Measurements from ENCODE around the gene CLTA. TPM values are rescaled to one million over a fixed set of nuclear protein-coding genes. Genes with fewer than 3 reads are reported as not detected.

The CLTA gene
- polyA plus RNA-seq, 1 donor from 2014 or later, result 420 TPM

- Histone ChIP-seq H3K27ac (ENCODE audit: low read length) (no peak overlapping the region), H3K4me2 (ENCODE audit: low read length) (no peak overlapping the region), H2AFZ (ENCODE audit: low read depth, low read length) (no peak overlapping the region)
Observed at GRCh38 chr9:36151316-36152210, 39.2 kb upstream of the CLTA start.

DNA sequence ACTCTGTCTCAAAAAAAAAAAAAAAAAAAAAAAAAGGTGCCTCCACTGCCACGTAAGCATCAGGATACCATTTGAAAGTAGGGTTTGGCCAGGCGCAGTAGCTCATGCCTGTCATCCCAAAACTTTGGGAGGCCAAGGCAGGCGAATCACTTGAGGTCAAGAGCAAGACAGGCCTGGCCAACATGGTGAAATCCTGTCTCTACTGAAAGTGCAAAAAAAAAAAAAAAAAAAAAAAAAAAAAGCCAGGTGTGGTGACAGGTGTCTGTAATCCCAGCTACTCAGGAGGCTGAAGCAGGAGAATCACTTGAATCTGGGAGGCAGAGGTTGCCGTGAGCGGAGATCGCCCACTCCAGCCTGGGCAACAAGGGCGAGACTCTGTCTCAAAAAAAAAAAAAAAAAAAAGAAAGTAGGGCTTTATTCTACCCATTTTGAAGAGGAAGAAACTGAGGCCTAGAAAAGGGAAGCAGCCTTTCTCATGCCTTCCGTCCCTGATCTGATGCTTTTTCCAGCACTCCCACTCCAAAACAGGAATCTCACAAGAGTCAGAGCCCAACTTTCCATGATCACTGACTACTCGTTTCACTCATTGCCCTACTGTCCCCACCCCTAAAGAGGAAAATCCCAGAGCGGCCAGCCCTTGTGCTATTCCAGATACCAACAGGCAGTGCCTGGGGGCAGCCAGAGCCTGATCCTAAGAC, 37.8 kb upstream of the CLTA start:
- Histone ChIP-seq H3K27me3 (ENCODE audit: insufficient read depth, low read depth, low read length) (no peaks in the 10 kb centered on the region), H3K4me2 (ENCODE audit: low read length) (no peak overlapping the region), H4K20me1 (ENCODE audit: insufficient read depth) (no peaks in the 10 kb centered on the region), H3K9ac (ENCODE audit: low read length) (no peak overlapping the region), H2AFZ (ENCODE audit: low read depth, low read length) (no peak overlapping the region), H3K9me2 (ENCODE audit: insufficient read depth, low read length) (no peaks in the 10 kb centered on the region), H3K79me2 (replicated peaks; ENCODE audit: insufficient read depth, low read length) (no peaks in the 10 kb centered on the region), H3K4me3 (ENCODE audit: low read length) (no peak overlapping the region), H3F3A (ENCODE audit: insufficient read depth, low read length, poor library complexity, severe bottlenecking) (no peaks in the 10 kb centered on the region), H3K36me3 (ENCODE audit: insufficient read depth, low read length) (no peaks in the 10 kb centered on the region), H3K9me3 (ENCODE audit: low read length) (no peaks in the 10 kb centered on the region), H3K27ac (ENCODE audit: low read length) (peak overlapping the region; percentile 39)
- TF ChIP-seq EP300 (conservative IDR thresholded peaks at IDR 0.05; ENCODE audit: poor library complexity, severe bottlenecking), result no peak
- TF ChIP-seq SMC3 (conservative IDR thresholded peaks at IDR 0.05; ENCODE audit: poor library complexity), result no peak
- TF ChIP-seq RAD21 (conservative IDR thresholded peaks at IDR 0.05), result no peak
- no peak for TF ChIP-seq TAF1 (IDR thresholded peaks at IDR 0.05; ENCODE audit: low read depth)
- TF ChIP-seq, protein P1, sequence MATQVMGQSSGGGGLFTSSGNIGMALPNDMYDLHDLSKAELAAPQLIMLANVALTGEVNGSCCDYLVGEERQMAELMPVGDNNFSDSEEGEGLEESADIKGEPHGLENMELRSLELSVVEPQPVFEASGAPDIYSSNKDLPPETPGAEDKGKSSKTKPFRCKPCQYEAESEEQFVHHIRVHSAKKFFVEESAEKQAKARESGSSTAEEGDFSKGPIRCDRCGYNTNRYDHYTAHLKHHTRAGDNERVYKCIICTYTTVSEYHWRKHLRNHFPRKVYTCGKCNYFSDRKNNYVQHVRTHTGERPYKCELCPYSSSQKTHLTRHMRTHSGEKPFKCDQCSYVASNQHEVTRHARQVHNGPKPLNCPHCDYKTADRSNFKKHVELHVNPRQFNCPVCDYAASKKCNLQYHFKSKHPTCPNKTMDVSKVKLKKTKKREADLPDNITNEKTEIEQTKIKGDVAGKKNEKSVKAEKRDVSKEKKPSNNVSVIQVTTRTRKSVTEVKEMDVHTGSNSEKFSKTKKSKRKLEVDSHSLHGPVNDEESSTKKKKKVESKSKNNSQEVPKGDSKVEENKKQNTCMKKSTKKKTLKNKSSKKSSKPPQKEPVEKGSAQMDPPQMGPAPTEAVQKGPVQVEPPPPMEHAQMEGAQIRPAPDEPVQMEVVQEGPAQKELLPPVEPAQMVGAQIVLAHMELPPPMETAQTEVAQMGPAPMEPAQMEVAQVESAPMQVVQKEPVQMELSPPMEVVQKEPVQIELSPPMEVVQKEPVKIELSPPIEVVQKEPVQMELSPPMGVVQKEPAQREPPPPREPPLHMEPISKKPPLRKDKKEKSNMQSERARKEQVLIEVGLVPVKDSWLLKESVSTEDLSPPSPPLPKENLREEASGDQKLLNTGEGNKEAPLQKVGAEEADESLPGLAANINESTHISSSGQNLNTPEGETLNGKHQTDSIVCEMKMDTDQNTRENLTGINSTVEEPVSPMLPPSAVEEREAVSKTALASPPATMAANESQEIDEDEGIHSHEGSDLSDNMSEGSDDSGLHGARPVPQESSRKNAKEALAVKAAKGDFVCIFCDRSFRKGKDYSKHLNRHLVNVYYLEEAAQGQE (IDR thresholded peaks at IDR 0.05; ENCODE audit: borderline replicate concordance), result no peak
- no peak for TF ChIP-seq CTCF (IDR thresholded peaks at IDR 0.05; ENCODE audit: poor library complexity, severe bottlenecking)
- TF ChIP-seq MXI1 (conservative IDR thresholded peaks at IDR 0.05; ENCODE audit: poor library complexity, severe bottlenecking), result no peak

More at GRCh38 chr9:36151316-36152210, 39.2 kb upstream of the CLTA start:
- no peaks in the 10 kb centered on the region for H4K20me1 ChIP-seq (ENCODE audit: insufficient read depth)
- H3K79me2 ChIP-seq (replicated peaks; ENCODE audit: insufficient read depth, low read length), result no peaks in the 10 kb centered on the region
- H3K9me3 ChIP-seq (ENCODE audit: low read length), result no peaks in the 10 kb centered on the region
- no peaks in the 10 kb centered on the region for H3K9me2 ChIP-seq (ENCODE audit: insufficient read depth, low read length)
- H3K4me3 ChIP-seq (ENCODE audit: low read length), result no peak overlapping the region
- H3K36me3 ChIP-seq (ENCODE audit: insufficient read depth, low read length), result no peaks in the 10 kb centered on the region
- no peaks in the 10 kb centered on the region for H3K27me3 ChIP-seq (ENCODE audit: insufficient read depth, low read depth, low read length)
- no peak for TF ChIP-seq SMC3 (conservative IDR thresholded peaks at IDR 0.05; ENCODE audit: poor library complexity)
- TF ChIP-seq, protein P1 (IDR thresholded peaks at IDR 0.05; ENCODE audit: borderline replicate concordance), result no peak
- no peak for TF ChIP-seq EZH2 (IDR thresholded peaks at IDR 0.05; ENCODE audit: borderline replicate concordance, insufficient read depth, low read length, poor library complexity, severe bottlenecking)
- no peak for TF ChIP-seq EP300 (conservative IDR thresholded peaks at IDR 0.05; ENCODE audit: poor library complexity, severe bottlenecking)
- no peaks in the 10 kb centered on the region for H3F3A ChIP-seq (ENCODE audit: insufficient read depth, low read length, poor library complexity, severe bottlenecking)
- H3K9ac ChIP-seq (ENCODE audit: low read length), result no peak overlapping the region

Data from neural cell (in vitro differentiated cells).